Neuronal stem cell (in vitro differentiated cells): ENCODE data around the gene LDB2.

Experiments used
- DNase-seq: peaks from one replicate; pipeline ENCODE4 v3.0.0-alpha.2; 2013; ENCODE audit warnings: low spot score
- H2AFZ ChIP-seq: one replicate; pipeline ENCODE4 v1.6.1; 2013; ENCODE audit warnings: mild to moderate bottlenecking, low read length, inconsistent platforms
- H2AK5ac ChIP-seq: 2 replicates; pipeline ENCODE4 v1.6.1; 2013; ENCODE audit warnings: low read depth, mild to moderate bottlenecking, inconsistent platforms, low read length, moderate library complexity, mixed read lengths
- H2BK120ac ChIP-seq: 2 replicates; pipeline ENCODE4 v1.6.1; 2013; ENCODE audit warnings: low read depth, mild to moderate bottlenecking, inconsistent platforms, low read length, moderate library complexity, mixed read lengths
- H2BK12ac ChIP-seq: one replicate; pipeline ENCODE4 v1.6.1; 2013; ENCODE audit warnings: low read length, inconsistent platforms
- H2BK15ac ChIP-seq: 2 replicates; pipeline ENCODE4 v1.6.1; 2013; ENCODE audit warnings: mild to moderate bottlenecking, low read length, inconsistent platforms, mixed read lengths
- H2BK5ac ChIP-seq: one replicate; pipeline ENCODE4 v1.6.1; 2013; ENCODE audit warnings: inconsistent platforms, mild to moderate bottlenecking, low read length, moderate library complexity
- H3K14ac ChIP-seq: one replicate; pipeline ENCODE4 v1.6.1; 2013; ENCODE audit warnings: low read length, inconsistent platforms
- H3K18ac ChIP-seq: 2 replicates; pipeline ENCODE4 v1.6.1; 2013; ENCODE audit warnings: low read length, inconsistent platforms
- H3K23ac ChIP-seq: 2 replicates; pipeline ENCODE4 v1.6.1; 2013; ENCODE audit warnings: low read depth, mild to moderate bottlenecking, mixed read lengths, low read length, inconsistent platforms; ENCODE audit not compliant: poor library complexity
- H3K27ac ChIP-seq: replicated peaks from 3 replicates; pipeline ENCODE4 v1.5.1; 2013; ENCODE audit warnings: low read length, inconsistent platforms
- H3K27me3 ChIP-seq, 3 experiments: 2 replicates each; pipeline ENCODE4 v1.6.1; 2013; ENCODE audit warnings: low read length in 3 of 3, mild to moderate bottlenecking in 2 of 3, inconsistent platforms in 1 of 3, low read depth in 1 of 3, mixed read lengths in 1 of 3, moderate library complexity in 1 of 3; ENCODE audit not compliant: control insufficient read depth in 3 of 3, insufficient read depth in 3 of 3
- H3K36me3 ChIP-seq, 2 donors: replicated peaks in 1 of 2; 2 replicates each; pipeline ENCODE4 v1.6.1; 2013; ENCODE audit warnings: low read length in 2 of 2; ENCODE audit not compliant: control insufficient read depth in 2 of 2, insufficient read depth in 2 of 2
- H3K4ac ChIP-seq: 2 replicates; pipeline ENCODE4 v1.6.1; 2013; ENCODE audit warnings: inconsistent platforms, mild to moderate bottlenecking, low read length, moderate library complexity
- H3K4me1 ChIP-seq, 2 donors: 1 replicate in 1 of 2; 2 replicates in 1 of 2; pipeline ENCODE4 v1.6.1; 2013; ENCODE audit warnings: low read length in 2 of 2, low read depth in 1 of 2; ENCODE audit not compliant: control insufficient read depth in 2 of 2, insufficient read depth in 1 of 2
- H3K4me2 ChIP-seq: one replicate; pipeline ENCODE4 v1.6.1; 2013; ENCODE audit warnings: mild to moderate bottlenecking, low read length, inconsistent platforms; ENCODE audit not compliant: insufficient read depth, poor library complexity, severe bottlenecking
- H3K4me3 ChIP-seq, 2 donors: 2 replicates each; pipeline ENCODE4 v1.5.1; 2013; ENCODE audit warnings: low read length in 2 of 2, mild to moderate bottlenecking in 2 of 2, inconsistent platforms in 1 of 2, moderate library complexity in 1 of 2
- H3K79me1 ChIP-seq: one replicate; pipeline ENCODE4 v1.6.1; 2013; ENCODE audit warnings: low read depth, mild to moderate bottlenecking, inconsistent platforms, low read length, moderate library complexity
- H3K9ac ChIP-seq: one replicate; pipeline ENCODE4 v1.6.1; 2013; ENCODE audit warnings: mild to moderate bottlenecking, low read depth, low read length, inconsistent platforms; ENCODE audit not compliant: poor library complexity
- H3K9me3 ChIP-seq, 2 donors: replicated peaks in 1 of 2; 2 replicates each; pipeline versions ENCODE3 to v1.6.1; 2013; ENCODE audit warnings: low read length in 2 of 2, mild to moderate bottlenecking in 2 of 2, inconsistent platforms in 1 of 2, low read depth in 1 of 2, mixed read lengths in 1 of 2, moderate library complexity in 1 of 2; ENCODE audit not compliant: control insufficient read depth in 2 of 2, insufficient read depth in 1 of 2
- H4K8ac ChIP-seq: one replicate; pipeline ENCODE4 v1.6.1; 2013; ENCODE audit warnings: low read depth, mild to moderate bottlenecking, inconsistent platforms, low read length, moderate library complexity
- H4K91ac ChIP-seq: one replicate; pipeline ENCODE4 v1.6.1; 2013; ENCODE audit warnings: low read length, low read depth, mild to moderate bottlenecking, inconsistent platforms; ENCODE audit not compliant: poor library complexity
- WGBS, 2 donors: extraction: QIAGEN DNeasy Blood & Tissue Kit; methylation state at CpG; one replicate each; pipeline ENCODE4 v1.1.7; 2013; ENCODE audit warnings: missing lambda C conversion rate in 2 of 2, mixed read lengths in 1 of 2; ENCODE audit not compliant: insufficient read length in 2 of 2, insufficient replicate concordance in 1 of 2; ENCODE audit errors: extremely low coverage in 2 of 2; 5-methylcytosine and 5-hydroxymethylcytosine counted together

Gene LDB2

DNA sequence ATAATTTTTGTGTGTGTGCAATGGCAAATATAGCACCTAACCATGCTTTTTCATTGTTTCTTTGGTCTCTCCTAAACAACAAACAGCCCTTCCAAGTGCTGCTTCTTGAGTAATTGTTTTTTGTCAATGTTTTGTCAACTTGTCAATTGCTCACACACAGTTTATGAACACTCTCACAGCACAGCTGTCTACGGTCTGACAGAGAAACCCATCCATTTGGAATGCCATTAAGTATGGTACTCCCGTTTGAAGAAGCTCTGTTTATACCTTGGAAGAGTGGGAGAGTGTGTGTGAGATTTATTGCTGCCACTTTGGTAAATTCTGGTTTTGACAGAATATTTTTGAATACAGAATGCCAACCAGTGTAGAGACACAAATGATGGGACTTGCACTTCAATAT lies 254.6 kb downstream of the LDB2 start:
- Histone ChIP-seq H2AK5ac (no peak overlapping the region), H3K23ac (no peak overlapping the region)

DNA sequence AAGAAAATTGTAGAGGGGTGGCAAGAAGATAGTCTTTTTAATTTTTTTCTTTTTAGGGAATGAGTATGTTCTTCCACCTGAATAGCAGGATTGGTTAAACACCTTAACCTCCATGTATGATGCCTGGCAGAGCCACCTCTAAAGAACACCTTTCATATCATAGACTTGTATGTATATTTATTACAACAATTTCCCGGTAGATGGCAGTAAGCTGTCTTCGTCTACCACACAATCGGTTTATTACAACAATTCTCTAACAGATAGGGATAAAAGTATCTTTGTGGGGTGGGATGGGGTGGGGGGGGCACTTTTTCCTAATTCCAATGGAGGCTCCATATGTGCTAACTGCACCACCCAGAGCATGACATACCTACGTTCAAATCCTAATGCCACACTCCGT lies 255.5 kb downstream of the LDB2 start:
- H3K27ac ChIP-seq = no peak overlapping the region
- no peak overlapping the region for H2BK120ac ChIP-seq
- no peak overlapping the region for H2AK5ac ChIP-seq
- H3K4me3 ChIP-seq = no peak overlapping the region
- H3K36me3 ChIP-seq = no peaks in the 10 kb centered on the region
- no peak overlapping the region for H3K23ac ChIP-seq
- no peak overlapping the region for H2BK15ac ChIP-seq
- H2AFZ ChIP-seq = no peak overlapping the region
- no peak for DNase-seq
- no peaks in the 10 kb centered on the region for H3K4me1 ChIP-seq
- H2BK12ac ChIP-seq = no peak overlapping the region
- no peak overlapping the region for H3K14ac ChIP-seq
- no peak overlapping the region for H3K4ac ChIP-seq
- WGBS, 2 donors = no CpG with 5 or more reads among the region's 5 CpGs
- no peak overlapping the region for H3K4me2 ChIP-seq
- no peak overlapping the region for H3K18ac ChIP-seq
- no peaks in the 10 kb centered on the region for H3K9me3 ChIP-seq
- H4K8ac ChIP-seq = no peak overlapping the region
- H4K91ac ChIP-seq = no peak overlapping the region
- no peaks in the 10 kb centered on the region for H3K27me3 ChIP-seq
- no peak overlapping the region for H3K9ac ChIP-seq
- no peak overlapping the region for H2BK5ac ChIP-seq
- H3K79me1 ChIP-seq = no peaks in the 10 kb centered on the region

More for the DNA sequence above, 254.6 kb downstream of the LDB2 start:
- Histone ChIP-seq H3K4me1 (no peaks in the 10 kb centered on the region), H2BK5ac (no peak overlapping the region), H2BK12ac (no peak overlapping the region), H2BK15ac (no peak overlapping the region), H3K79me1 (no peaks in the 10 kb centered on the region), H3K27me3 (no peaks in the 10 kb centered on the region), H4K8ac (no peak overlapping the region), H3K14ac (no peak overlapping the region), H4K91ac (no peak overlapping the region), H3K4me2 (no peak overlapping the region), H3K18ac (no peak overlapping the region), H3K9ac (no peak overlapping the region), H3K9me3 (no peaks in the 10 kb centered on the region), H3K4ac (no peak overlapping the region), H3K4me3 (no peak overlapping the region), H3K36me3 (no peaks in the 10 kb centered on the region), H2AFZ (no peak overlapping the region), H2BK120ac (no peak overlapping the region), H3K27ac (no peak overlapping the region)
- DNase-seq = no peak
- no CpG with 5 or more reads among the region's 2 CpGs for WGBS, 2 donors

DNA sequence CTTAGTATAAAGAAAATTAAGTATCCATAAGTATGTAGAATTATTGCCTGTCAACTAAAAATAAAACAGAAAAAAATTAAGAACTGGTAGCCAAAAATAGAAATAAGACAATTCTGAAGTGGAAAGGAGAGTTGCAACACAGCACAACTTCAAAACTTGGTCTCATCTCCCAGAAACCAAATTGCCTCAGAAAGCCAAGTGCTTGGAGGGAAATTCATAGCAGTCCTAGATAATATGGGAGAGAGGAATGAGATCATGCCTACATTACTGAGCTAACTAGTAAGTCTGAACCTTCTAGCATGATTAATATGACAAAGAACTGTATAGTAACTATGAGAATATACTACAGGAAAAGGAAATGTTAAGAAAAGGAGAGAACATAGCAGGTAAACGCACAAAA lies 256.5 kb downstream of the LDB2 start:
- H3K27ac ChIP-seq = no peak overlapping the region
- no peak overlapping the region for H3K4me2 ChIP-seq
- H4K91ac ChIP-seq = no peak overlapping the region
- no peaks in the 10 kb centered on the region for H3K4me1 ChIP-seq
- no peak overlapping the region for H3K9ac ChIP-seq
- no peaks in the 10 kb centered on the region for H3K36me3 ChIP-seq
- H2BK12ac ChIP-seq = no peak overlapping the region
- H3K14ac ChIP-seq = no peak overlapping the region
- H3K23ac ChIP-seq = no peak overlapping the region
- H2BK15ac ChIP-seq = no peak overlapping the region
- H2BK5ac ChIP-seq = no peak overlapping the region
- no peak overlapping the region for H3K4ac ChIP-seq
- H3K27me3 ChIP-seq = no peaks in the 10 kb centered on the region
- H3K18ac ChIP-seq = no peak overlapping the region
- H2AK5ac ChIP-seq = no peak overlapping the region
- no peaks in the 10 kb centered on the region for H3K79me1 ChIP-seq
- no peaks in the 10 kb centered on the region for H3K9me3 ChIP-seq
- H3K4me3 ChIP-seq = no peak overlapping the region
- H4K8ac ChIP-seq = no peak overlapping the region
- H2AFZ ChIP-seq = no peak overlapping the region
- H2BK120ac ChIP-seq = no peak overlapping the region
- WGBS, 2 donors = no CpG with 5 or more reads among the region's 1 CpG
- no peak for DNase-seq

DNA sequence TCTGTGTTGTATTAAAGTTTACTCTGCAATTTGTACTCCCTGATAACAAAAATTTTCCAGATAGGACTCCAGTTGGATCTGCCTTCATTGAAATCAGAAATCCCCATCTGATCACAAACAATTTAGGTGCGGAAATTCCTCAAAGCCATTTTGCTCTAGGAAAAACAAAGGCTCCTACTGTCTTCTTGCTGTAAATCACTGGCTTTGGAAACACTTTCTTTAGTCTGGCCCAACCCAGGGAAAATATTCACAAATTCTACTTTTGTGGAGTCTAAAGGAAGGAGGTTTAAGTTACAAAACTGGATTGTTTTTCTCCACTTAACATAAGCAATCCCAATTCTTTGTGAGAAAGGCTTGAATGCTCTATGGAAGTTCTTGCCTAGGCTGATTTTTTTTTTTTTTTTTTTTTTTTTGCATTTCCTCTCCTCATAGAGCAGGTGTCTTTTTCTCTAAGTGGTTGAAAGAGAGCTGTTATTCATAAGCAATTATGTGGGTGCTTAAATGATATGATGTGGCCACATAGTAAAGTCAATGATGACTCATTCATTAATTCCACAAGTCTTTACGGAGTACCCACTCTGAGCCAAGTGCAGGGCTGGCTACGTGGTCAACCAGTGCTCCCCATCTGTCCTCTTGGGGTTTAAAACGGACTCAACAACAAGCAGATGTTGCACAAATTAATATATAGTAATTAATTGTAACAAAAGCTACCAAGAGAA lies 261.4 kb downstream of the LDB2 start:
- H3K27ac ChIP-seq = no peak overlapping the region

More for the DNA sequence above, 261.4 kb downstream of the LDB2 start:
- no peaks in the 10 kb centered on the region for H3K27me3 ChIP-seq
- no peak for DNase-seq
- H3K14ac ChIP-seq = no peak overlapping the region
- no peak overlapping the region for H3K4me2 ChIP-seq
- H3K4ac ChIP-seq = no peak overlapping the region
- H2BK12ac ChIP-seq = no peak overlapping the region
- WGBS, 2 donors = no CpG with 5 or more reads among the region's 4 CpGs
- H3K36me3 ChIP-seq = no peaks in the 10 kb centered on the region
- H4K8ac ChIP-seq = no peak overlapping the region
- no peaks in the 10 kb centered on the region for H3K9me3 ChIP-seq
- no peak overlapping the region for H2BK120ac ChIP-seq
- no peak overlapping the region for H3K23ac ChIP-seq
- no peak overlapping the region for H3K18ac ChIP-seq
- no peaks in the 10 kb centered on the region for H3K4me1 ChIP-seq
- no peak overlapping the region for H4K91ac ChIP-seq
- H2BK15ac ChIP-seq = no peak overlapping the region
- H3K9ac ChIP-seq = no peak overlapping the region
- no peak overlapping the region for H3K4me3 ChIP-seq
- no peaks in the 10 kb centered on the region for H3K79me1 ChIP-seq
- H2AK5ac ChIP-seq = no peak overlapping the region
- no peak overlapping the region for H2BK5ac ChIP-seq
- no peak overlapping the region for H2AFZ ChIP-seq
